B cell (primary cell): ENCODE measurements around the gene NRGN.
"Not testable (repeated sequence)": the region's sequence is repeated elsewhere in the genome, so short reads cannot be mapped to it uniquely, and the experiment has no call there.

ENCODE experiments used
- CTCF ChIP-seq: fragments of 200-600 bp; IDR thresholded peaks from one replicate; pipeline ENCODE4 v1.8.0; 2022; ENCODE audit warnings: antibody characterized with exemption, mild to moderate bottlenecking
- EZH2 ChIP-seq: IDR thresholded peaks from 2 replicates; pipeline ENCODE4 v1.6.1; 2012; ENCODE audit warnings: borderline replicate concordance, low read depth, mild to moderate bottlenecking, moderate library complexity, low read length; ENCODE audit not compliant: insufficient read depth, poor library complexity, severe bottlenecking

GRCh38 chr11:124770959-124771358 lies 31.2 kb downstream of the NRGN start:
- not testable (repeated sequence) for TF ChIP-seq CTCF, EZH2
